SK-N-SH (cell line): ENCODE data around the gene CDC73. TPM values are rescaled to one million over a fixed set of nuclear protein-coding genes. Genes with fewer than 3 reads are reported as not detected.

Experiments used
- CTCF ChIA-PET: fragments of 300-600, 350-600 bp; formaldehyde crosslinking; extraction: SDS; loops from one replicate; lab custom pipeline; 2021; lab: Yijun Ruan, JAX
- POLR2A ChIA-PET: fragments of 350-600 bp; sonication (Branson Sonifier 250); formaldehyde crosslinking; extraction: SDS; loops from one replicate; lab custom pipeline; 2020; ENCODE audit warnings: antibody characterized with exemption, inconsistent platforms; lab: Yijun Ruan, JAX
- DNase-seq: peaks from one replicate; pipeline ENCODE4 v3.0.0; 2012
- H2AFZ ChIP-seq: fragments of 200-600 bp; sonication (generic); 2 replicates; pipeline ENCODE4 v1.8.1; 2016; ENCODE audit warnings: antibody characterized with exemption, mild to moderate bottlenecking, low read depth
- H3F3A ChIP-seq: fragments of 200-600 bp; sonication (generic); replicated peaks from 2 replicates; pipeline ENCODE3; 2016; ENCODE audit warnings: antibody characterized with exemption, mild to moderate bottlenecking; ENCODE audit not compliant: insufficient read depth
- H3K27ac ChIP-seq, 2 experiments: fragments of 200-500 bp in 1 of 2; fragments of 200-600 bp in 1 of 2; sonication (Bioruptor generic) in 1 of 2; sonication (generic), shearing (Covaris generic) in 1 of 2; 2 replicates each; pipeline versions ENCODE4 v1.5.1 to v1.6.1; 2014 to 2016; ENCODE audit warnings: low read depth in 2 of 2, inconsistent platforms in 1 of 2, low read length in 1 of 2, mild to moderate bottlenecking in 1 of 2, mixed read lengths in 1 of 2
- H3K27me3 ChIP-seq: fragments of 200-600 bp; sonication (generic), shearing (Covaris generic); 2 replicates; pipeline ENCODE4 v1.6.1; 2016; ENCODE audit warnings: mixed run types; ENCODE audit not compliant: insufficient read depth
- H3K36me3 ChIP-seq, 2 experiments: fragments of 200-500 bp in 1 of 2; fragments of 200-600 bp in 1 of 2; sonication (Bioruptor generic) in 1 of 2; sonication (generic) in 1 of 2; replicated peaks in 1 of 2; 2 replicates each; pipeline versions ENCODE3 to v1.5.1; 2014 to 2016; ENCODE audit warnings: low read length in 1 of 2, mild to moderate bottlenecking in 1 of 2; ENCODE audit not compliant: insufficient read depth in 2 of 2, control insufficient read depth in 1 of 2
- H3K4me1 ChIP-seq, 2 experiments: fragments of 200-500 bp in 1 of 2; fragments of 200-600 bp in 1 of 2; sonication (Bioruptor generic) in 1 of 2; sonication (generic), shearing (Covaris generic) in 1 of 2; 2 replicates each; pipeline versions ENCODE4 v1.5.1 to v1.6.1; 2014 to 2016; ENCODE audit warnings: low read depth in 1 of 2, low read length in 1 of 2, mixed run types in 1 of 2; ENCODE audit not compliant: insufficient read depth in 2 of 2, control insufficient read depth in 1 of 2
- H3K4me2 ChIP-seq: fragments of 200-600 bp; sonication (generic), shearing (Covaris generic); 2 replicates; pipeline ENCODE4 v1.6.1; 2017; ENCODE audit warnings: mixed run types
- H3K4me3 ChIP-seq, 2 experiments: fragments of 200-500 bp in 1 of 2; fragments of 200-600 bp in 1 of 2; sonication (Bioruptor generic) in 1 of 2; sonication (generic), shearing (Covaris generic) in 1 of 2; 2 replicates each; pipeline versions ENCODE4 v1.5.1 to v1.8.1; 2014 to 2016; ENCODE audit warnings: low read depth in 2 of 2, inconsistent platforms in 1 of 2, low read length in 1 of 2, mild to moderate bottlenecking in 1 of 2, mixed read lengths in 1 of 2, moderate library complexity in 1 of 2
- H3K79me2 ChIP-seq: fragments of 200-600 bp; sonication (generic); 2 replicates; pipeline ENCODE4 v1.8.1; 2017; ENCODE audit warnings: mild to moderate bottlenecking; ENCODE audit not compliant: insufficient read depth
- H3K9ac ChIP-seq: fragments of 200-600 bp; sonication (generic); 2 replicates; pipeline ENCODE4 v1.6.1; 2017; ENCODE audit warnings: mixed run types
- H3K9me2 ChIP-seq: fragments of 200-600 bp; sonication (generic); 2 replicates; pipeline ENCODE4 v1.6.1; 2017; ENCODE audit warnings: mixed run types
- H3K9me3 ChIP-seq: fragments of 200-600 bp; sonication (generic); 2 replicates; pipeline ENCODE4 v1.6.1; 2017; ENCODE audit warnings: mixed run types, mild to moderate bottlenecking, moderate library complexity
- H4K20me1 ChIP-seq: fragments of 200-600 bp; sonication (generic); 2 replicates; pipeline ENCODE4 v1.6.1; 2017; ENCODE audit warnings: mild to moderate bottlenecking, mixed run types; ENCODE audit not compliant: insufficient read depth
- CHD2 ChIP-seq: fragments of 150-350 bp; IDR thresholded peaks from 2 replicates; pipeline ENCODE4 v1.6.1; 2018; ENCODE audit warnings: low read length; ENCODE audit not compliant: partially characterized antibody
- FOXM1 ChIP-seq: IDR thresholded peaks from 2 replicates; pipeline ENCODE4 v1.4.0; 2012; ENCODE audit warnings: low read depth, mild to moderate bottlenecking
- GABPA ChIP-seq: IDR thresholded peaks from 2 replicates; pipeline ENCODE4 v1.4.0; 2012; ENCODE audit warnings: low read depth, mild to moderate bottlenecking
- IRF3 ChIP-seq: fragments of 150-350 bp; IDR thresholded peaks from 2 replicates; pipeline ENCODE4 v1.6.1; 2016; ENCODE audit warnings: mild to moderate bottlenecking, low read depth, low read length
- JUND ChIP-seq: IDR thresholded peaks from 2 replicates; pipeline ENCODE4 v1.4.0; 2012
- MXI1 ChIP-seq: IDR thresholded peaks from 2 replicates; pipeline ENCODE4 v1.6.1; 2012; ENCODE audit warnings: mild to moderate bottlenecking, low read depth, low read length, improper control_type of control experiment
- NRF1 ChIP-seq: IDR thresholded peaks from 2 replicates; pipeline ENCODE4 v1.6.1; 2012; ENCODE audit warnings: low read depth, mild to moderate bottlenecking, low read length
- PBX3 ChIP-seq: IDR thresholded peaks from 2 replicates; pipeline ENCODE4; 2012
- POLR2AphosphoS5 ChIP-seq: IDR thresholded peaks from 2 replicates; pipeline ENCODE4 v1.6.1; 2012; ENCODE audit warnings: low read depth, low read length
- RCOR1 ChIP-seq: fragments of 150-350 bp; IDR thresholded peaks from 2 replicates; pipeline ENCODE4 v1.6.1; 2017; ENCODE audit warnings: antibody characterized with exemption, low read length
- REST ChIP-seq: IDR thresholded peaks from 2 replicates; pipeline ENCODE4 v1.6.1; 2012; ENCODE audit warnings: mild to moderate bottlenecking, low read depth, low read length, moderate library complexity
- USF2 ChIP-seq: fragments of 150-350 bp; IDR thresholded peaks from 2 replicates; pipeline ENCODE4 v1.6.1; 2017; ENCODE audit warnings: antibody characterized with exemption, low read length, low read depth, borderline replicate concordance
- YY1 ChIP-seq: IDR thresholded peaks from 2 replicates; pipeline ENCODE4 v1.4.0; 2012; ENCODE audit warnings: low read depth, mild to moderate bottlenecking
- WGBS: methylation state at CpG from one replicate; pipeline ENCODE4 v1.1.6; 2017; ENCODE audit warnings: low lambda C conversion rate; 5-methylcytosine and 5-hydroxymethylcytosine counted together
- polyA plus RNA-seq, 3 experiments: library from polyadenylated mRNA; depleted of rRNA; stranded (reverse); fragments of >200 nt; gene quantifications; 2 replicates each; pipeline ENCODE4 v1.2.3, GENCODE V29; 2012

CDC73 gene
- polyA plus RNA-seq, 1 of the 3 experiments (the other 2 are of a cell fraction), result 13.4 TPM

GRCh38 chr1:193219391-193219790, 97.6 kb downstream of the CDC73 start:
- H3K79me2 ChIP-seq, result no peaks in the 10 kb centered on the region; the same call in 1 of the 2 replicates
- ChIA-PET CTCF (no interaction called here), POLR2A (no interaction called here)
- no peak overlapping the region for H3K4me2 ChIP-seq
- no peaks in the 10 kb centered on the region for H3K9me2 ChIP-seq
- H3K27me3 ChIP-seq, result no peaks in the 10 kb centered on the region
- H3K36me3 ChIP-seq, result peaks cover 16 to 57% of the 10 kb centered on the region in 2 experiments
- no peaks in the 10 kb centered on the region for H4K20me1 ChIP-seq
- TF ChIP-seq GABPA (no peak), NRF1 (no peak), CHD2 (no peak), USF2 (no peak), YY1 (no peak), RCOR1 (no peak)
- DNase-seq, result no peak
- H3K9me3 ChIP-seq, result no peaks in the 10 kb centered on the region
- H3K9ac ChIP-seq, result no peak overlapping the region
- H2AFZ ChIP-seq, result no peak overlapping the region
- WGBS, result 84% methylated on average over 4 of the region's 4 CpGs
- peaks cover 5% of the 10 kb centered on the region for H3F3A ChIP-seq
- H3K4me1 ChIP-seq, result peaks cover 0 to 3% of the 10 kb centered on the region in 2 experiments; a peak in 2 of 4 replicates
- H3K4me3 ChIP-seq, result no peak overlapping the region
- H3K27ac ChIP-seq, result no peak overlapping the region

- TF ChIP-seq IRF3 (no peak), FOXM1 (no peak), POLR2AphosphoS5 (no peak)
- TF ChIP-seq, all 33 proteins: peak for 0
- Histone ChIP-seq H3K36me3 (peaks cover 7 to 48% of the 10 kb centered on the region in 2 experiments), H2AFZ (no peak overlapping the region), H3K9me3 (no peaks in the 10 kb centered on the region), H3K79me2 (peaks cover 14% of the 10 kb centered on the region), H3K9ac (no peak overlapping the region), H4K20me1 (no peaks in the 10 kb centered on the region), H3K27me3 (no peaks in the 10 kb centered on the region), H3K4me1 (peaks cover 0 to 3% of the 10 kb centered on the region in 2 experiments; a peak in 2 of 4 replicates), H3K9me2 (no peaks in the 10 kb centered on the region), H3K27ac (no peak overlapping the region), H3F3A (peaks cover 5% of the 10 kb centered on the region), H3K4me3 (no peak overlapping the region), H3K4me2 (no peak overlapping the region)
- no peak for DNase-seq
- CTCF ChIA-PET, result no interaction called here
- POLR2A ChIA-PET, result no interaction called here
Measured at GRCh38 chr1:193221651-193222050, 99.8 kb downstream of the CDC73 start.

- CTCF ChIA-PET, result no interaction called here
- Histone ChIP-seq H3K36me3 (peaks cover 7 to 48% of the 10 kb centered on the region in 2 experiments), H3K27me3 (no peaks in the 10 kb centered on the region), H3K9ac (no peak overlapping the region), H3K4me1 (peaks cover 0 to 3% of the 10 kb centered on the region in 2 experiments; a peak in 2 of 4 replicates), H3K4me3 (no peak overlapping the region), H3K9me3 (no peaks in the 10 kb centered on the region), H3K4me2 (no peak overlapping the region), H3K79me2 (peaks cover 17% of the 10 kb centered on the region), H2AFZ (no peak overlapping the region), H3K27ac (no peak overlapping the region), H3F3A (peaks cover 5% of the 10 kb centered on the region), H4K20me1 (no peaks in the 10 kb centered on the region), H3K9me2 (no peaks in the 10 kb centered on the region)
- WGBS, result 96% methylated on average over 8 of the region's 8 CpGs
- no peak for DNase-seq
- POLR2A ChIA-PET, result no interaction called here
- TF ChIP-seq IRF3 (no peak), REST (no peak), PBX3 (no peak), RCOR1 (no peak), MXI1 (no peak), JUND (no peak), POLR2AphosphoS5 (no peak), CHD2 (no peak)
Measured at GRCh38 chr1:193222056-193222615, 100.3 kb downstream of the CDC73 start.
